ENCODE results near the gene ZNF48.

The ZNF48 gene

GRCh38 chr16:30355144-30355953 is 39.9 kb upstream of the ZNF48 start, which contains the start of gene CD2BP2:
Gene CD2BP2 (minus strand): TSS chr16:30355308. CDS start chr16:30354681, 627 bp downstream.
- TF ChIP-seq CTCF (IDR thresholded peaks at IDR 0.05; ENCODE audit: low read length, missing control alignments), result no peak
- H3K4me3 ChIP-seq (replicated peaks; ENCODE audit: low read depth, low read length), result peak within 1 kb of the TSS; percentile 78
- peak; percentile 100 for DNase-seq (ENCODE audit: low read depth)

GRCh38 chr16:30355954-30356308 is 39.3 kb upstream of the ZNF48 start:
- peak overlapping the region; percentile 78 for H3K4me3 ChIP-seq (replicated peaks; ENCODE audit: low read depth, low read length)
- DNase-seq (ENCODE audit: low read depth), result no peak
- no peak for TF ChIP-seq CTCF (IDR thresholded peaks at IDR 0.05; ENCODE audit: low read length, missing control alignments)

- DNase-seq (ENCODE audit: low read depth), result no peak
- no peak for TF ChIP-seq CTCF (IDR thresholded peaks at IDR 0.05; ENCODE audit: low read length, missing control alignments)
- no peak overlapping the region for H3K4me3 ChIP-seq (replicated peaks; ENCODE audit: low read depth, low read length)
Observed at GRCh38 chr16:30356401-30357084, 38.7 kb upstream of the ZNF48 start.

- TF ChIP-seq CTCF (IDR thresholded peaks at IDR 0.05; ENCODE audit: low read length, missing control alignments), result no peak
- H3K4me3 ChIP-seq (replicated peaks; ENCODE audit: low read depth, low read length), result no peak overlapping the region
- peak; percentile 36 for DNase-seq (ENCODE audit: low read depth)
Observed at GRCh38 chr16:30357085-30357714, 38.0 kb upstream of the ZNF48 start.

GRCh38 chr16:30357715-30358576 is 37.3 kb upstream of the ZNF48 start:
- TF ChIP-seq CTCF (IDR thresholded peaks at IDR 0.05; ENCODE audit: low read length, missing control alignments), result no peak
- H3K4me3 ChIP-seq (replicated peaks; ENCODE audit: low read depth, low read length), result no peak overlapping the region

GRCh38 chr16:30358577-30358936 is 36.7 kb upstream of the ZNF48 start:
- DNase-seq (ENCODE audit: low read depth), result no peak
- TF ChIP-seq CTCF (IDR thresholded peaks at IDR 0.05; ENCODE audit: low read length, missing control alignments), result no peak
- no peak overlapping the region for H3K4me3 ChIP-seq (replicated peaks; ENCODE audit: low read depth, low read length)

More at GRCh38 chr16:30357715-30358576, 37.3 kb upstream of the ZNF48 start:
- no peak for DNase-seq (ENCODE audit: low read depth)

Data from fibroblast of pulmonary artery (primary cell).